NT2/D1 (cell line): ENCODE measurements around the gene C1orf35.

Experiments
- DNase-seq: peaks from one replicate; pipeline ENCODE4 v3.0.0-alpha.2; 2011; ENCODE audit warnings: low read depth, low spot score
- H3K27me3 ChIP-seq: 2 replicates; pipeline ENCODE4 v1.6.0; 2011; ENCODE audit warnings: mild to moderate bottlenecking; ENCODE audit not compliant: insufficient read length, insufficient read depth
- H3K36me3 ChIP-seq: 2 replicates; pipeline ENCODE4 v1.6.1; 2011; ENCODE audit warnings: mild to moderate bottlenecking, low read length, mixed read lengths; ENCODE audit not compliant: insufficient read depth, insufficient read length
- H3K4me1 ChIP-seq: 2 replicates; pipeline ENCODE4 v1.5.1; 2011; ENCODE audit not compliant: insufficient read depth, insufficient read length
- H3K4me3 ChIP-seq: 2 replicates; pipeline ENCODE4 v1.5.1; 2011; ENCODE audit warnings: low read depth; ENCODE audit not compliant: insufficient read length
- H3K9ac ChIP-seq: 2 replicates; pipeline ENCODE4 v1.6.0; 2011; ENCODE audit warnings: low read depth; ENCODE audit not compliant: insufficient read length
- H3K9me3 ChIP-seq: 2 replicates; pipeline ENCODE4 v1.5.1; 2011; ENCODE audit warnings: mild to moderate bottlenecking, low read length; ENCODE audit not compliant: insufficient read depth
- SUZ12 ChIP-seq: IDR thresholded peaks from 2 replicates; pipeline ENCODE4 v1.6.1; 2011; ENCODE audit not compliant: insufficient read length, insufficient read depth; ENCODE audit errors: extremely low read depth
- YY1 ChIP-seq: IDR thresholded peaks from 2 replicates; pipeline ENCODE4 v1.6.1; 2011; ENCODE audit not compliant: insufficient read length, insufficient read depth
- ZNF274 ChIP-seq: IDR thresholded peaks from 2 replicates; pipeline ENCODE4 v1.6.1; 2011; ENCODE audit warnings: mild to moderate bottlenecking, low read depth, low read length

The C1orf35 gene

DNA sequence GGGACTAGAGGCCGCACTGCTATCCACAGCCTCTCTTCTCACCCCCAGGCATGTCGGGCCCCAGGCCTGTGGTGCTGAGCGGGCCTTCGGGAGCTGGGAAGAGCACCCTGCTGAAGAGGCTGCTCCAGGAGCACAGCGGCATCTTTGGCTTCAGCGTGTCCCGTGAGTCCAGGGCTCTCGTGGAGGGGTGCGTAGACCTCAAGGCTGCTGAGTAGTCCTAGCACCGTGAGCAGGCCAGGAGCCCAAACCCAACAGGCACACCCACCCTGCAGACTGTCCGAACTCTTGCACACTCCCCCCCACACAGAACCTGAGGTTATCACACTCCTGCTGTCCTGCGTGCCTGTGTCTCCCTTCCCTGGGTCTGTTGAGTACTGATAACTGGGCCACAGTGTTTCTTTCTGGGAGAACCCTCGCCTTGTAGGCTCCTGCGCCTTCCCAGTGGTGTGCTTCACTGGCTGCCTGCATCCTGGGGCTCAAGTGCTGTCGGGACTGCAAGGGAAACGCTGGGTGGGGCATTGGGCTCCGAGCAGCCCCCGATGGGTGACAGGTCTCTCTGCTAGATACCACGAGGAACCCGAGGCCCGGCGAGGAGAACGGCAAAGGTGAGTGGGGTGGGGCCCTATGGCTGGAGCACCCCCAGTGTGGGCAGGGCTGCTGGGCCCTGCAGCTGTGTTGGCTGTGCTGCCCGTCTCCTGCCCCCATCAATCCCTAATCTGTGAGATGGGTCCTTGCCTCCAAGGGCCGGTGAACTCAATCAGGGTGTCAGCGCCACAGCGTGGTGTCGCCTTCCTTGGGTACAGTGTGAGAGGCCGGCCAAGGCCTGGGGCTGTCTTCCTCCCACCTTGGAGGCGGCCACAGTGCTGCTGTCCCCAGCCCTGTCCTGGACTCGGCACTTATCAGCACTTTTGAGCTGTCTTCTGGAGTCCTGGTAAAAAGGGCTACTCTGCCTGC lies 42.6 kb upstream of the C1orf35 start:
- no peak for TF ChIP-seq ZNF274
- TF ChIP-seq YY1 = no peak
- TF ChIP-seq SUZ12 = no peak
- peaks cover 8% of the 10 kb centered on the region for H3K27me3 ChIP-seq
- peaks cover 23% of the 10 kb centered on the region for H3K4me1 ChIP-seq
- H3K36me3 ChIP-seq = peaks cover 75% of the 10 kb centered on the region
- H3K9ac ChIP-seq = no peak overlapping the region
- no peak for DNase-seq
- no peak overlapping the region for H3K4me3 ChIP-seq
- H3K9me3 ChIP-seq = no peaks in the 10 kb centered on the region

DNA sequence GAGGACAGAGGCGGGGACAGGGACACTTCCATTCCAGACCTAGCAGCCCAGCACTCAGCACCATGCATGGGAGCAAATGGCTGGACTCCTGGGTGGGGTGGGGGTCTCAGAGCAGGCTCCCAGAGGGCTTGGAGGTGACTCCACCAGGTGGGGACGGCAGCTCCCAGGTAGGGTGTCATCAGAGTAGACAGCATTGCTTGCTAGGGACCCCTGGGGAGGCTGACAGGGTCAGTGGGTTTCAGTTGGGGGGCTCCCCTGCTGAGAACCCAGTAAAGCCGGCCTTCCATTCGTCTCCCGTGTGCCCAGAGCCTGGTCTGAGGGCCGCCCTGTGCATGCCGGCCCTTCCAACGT lies 41.8 kb upstream of the C1orf35 start:
- DNase-seq = no peak
- TF ChIP-seq ZNF274 (no peak), SUZ12 (no peak), YY1 (no peak)
- Histone ChIP-seq H3K27me3 (peaks cover 13% of the 10 kb centered on the region), H3K36me3 (peaks cover 73% of the 10 kb centered on the region), H3K9me3 (no peaks in the 10 kb centered on the region), H3K4me3 (no peak overlapping the region), H3K9ac (no peak overlapping the region), H3K4me1 (peaks cover 18% of the 10 kb centered on the region)

DNA sequence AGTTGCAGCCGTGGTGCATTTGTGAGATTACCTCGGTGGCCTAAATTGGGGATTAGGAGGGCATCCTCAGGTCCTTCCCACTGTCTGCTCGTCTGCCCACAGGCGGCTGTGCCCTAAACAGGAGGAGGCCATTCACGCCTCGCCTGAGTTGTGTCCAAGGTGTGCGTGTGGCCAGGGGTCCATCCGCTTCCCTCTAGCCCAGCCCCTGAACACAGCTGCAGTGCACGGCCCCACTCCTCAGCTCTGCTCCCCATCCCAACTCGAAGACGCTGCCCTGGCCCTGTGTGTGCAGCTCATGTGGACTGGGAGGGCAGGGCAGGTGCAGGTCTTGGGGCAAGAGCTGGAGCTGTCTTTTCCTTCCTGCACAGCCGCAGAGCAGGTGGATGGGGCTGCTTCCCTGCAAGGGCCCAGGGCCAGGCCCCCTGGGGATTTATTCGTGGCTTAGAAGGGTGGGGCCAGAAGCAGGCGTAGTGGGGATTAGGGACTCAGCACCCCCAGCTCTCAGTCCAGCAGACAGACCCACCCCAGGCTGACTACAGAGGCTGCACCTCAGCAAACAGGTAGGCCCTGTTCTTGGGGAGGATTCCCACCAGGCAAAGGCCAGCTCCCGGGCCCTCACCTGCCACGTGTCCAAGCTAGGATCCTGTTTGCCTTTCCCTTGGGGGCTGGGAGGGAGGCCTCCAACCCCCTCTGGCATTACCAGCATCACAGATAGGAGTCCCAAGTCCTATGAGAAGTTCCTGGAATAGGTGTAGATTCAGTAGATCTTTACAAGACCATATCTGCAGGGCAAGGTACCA lies 41.3 kb upstream of the C1orf35 start:
- Histone ChIP-seq H3K36me3 (peaks cover 69% of the 10 kb centered on the region), H3K9me3 (no peaks in the 10 kb centered on the region), H3K4me3 (no peak overlapping the region), H3K27me3 (peaks cover 13% of the 10 kb centered on the region), H3K9ac (peak overlapping the region; percentile 45), H3K4me1 (peaks cover 14% of the 10 kb centered on the region)
- DNase-seq = no peak
- TF ChIP-seq SUZ12 = no peak
- TF ChIP-seq ZNF274 = no peak
- no peak for TF ChIP-seq YY1

DNA sequence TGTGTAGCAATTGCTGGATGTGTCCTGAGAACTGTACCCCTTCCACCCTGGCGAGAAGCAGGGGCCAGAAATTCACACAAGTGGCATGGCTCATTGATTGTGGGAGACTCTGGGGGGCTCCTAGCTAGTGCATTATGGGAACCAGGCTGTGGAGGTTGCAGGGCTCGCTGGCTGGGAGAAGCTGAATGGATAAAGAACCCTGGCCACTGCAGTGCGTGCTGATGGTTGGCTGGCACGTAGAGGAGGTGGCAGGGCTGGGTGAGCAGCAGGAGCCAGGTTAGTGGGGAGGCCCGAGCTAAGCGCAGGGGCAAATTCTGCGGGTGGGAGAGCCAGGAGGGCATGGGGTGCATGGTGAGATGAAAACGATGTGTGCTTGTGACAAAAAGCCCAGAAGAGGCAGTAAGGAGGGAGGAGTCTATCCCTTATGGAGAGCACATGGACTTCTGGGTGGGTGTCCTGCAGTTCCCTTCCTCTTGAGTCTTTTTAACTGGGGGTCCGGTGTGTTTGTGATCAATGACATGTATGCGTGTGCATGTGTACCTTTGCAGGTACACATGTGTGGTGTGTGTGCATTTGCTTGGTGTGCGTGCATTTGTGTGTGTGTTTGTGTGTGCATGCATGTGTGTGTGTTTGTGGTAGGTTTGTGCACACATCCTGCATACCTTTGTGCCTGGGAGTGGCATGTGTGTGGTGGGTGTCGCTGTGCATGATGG lies 40.5 kb upstream of the C1orf35 start:
- Histone ChIP-seq H3K9ac (peak overlapping the region; percentile 45), H3K36me3 (peaks cover 62% of the 10 kb centered on the region), H3K4me1 (peaks cover 8% of the 10 kb centered on the region), H3K4me3 (no peak overlapping the region), H3K27me3 (peaks cover 13% of the 10 kb centered on the region), H3K9me3 (no peaks in the 10 kb centered on the region)
- TF ChIP-seq ZNF274 = no peak
- no peak for TF ChIP-seq YY1
- no peak for TF ChIP-seq SUZ12
- DNase-seq = no peak

DNA sequence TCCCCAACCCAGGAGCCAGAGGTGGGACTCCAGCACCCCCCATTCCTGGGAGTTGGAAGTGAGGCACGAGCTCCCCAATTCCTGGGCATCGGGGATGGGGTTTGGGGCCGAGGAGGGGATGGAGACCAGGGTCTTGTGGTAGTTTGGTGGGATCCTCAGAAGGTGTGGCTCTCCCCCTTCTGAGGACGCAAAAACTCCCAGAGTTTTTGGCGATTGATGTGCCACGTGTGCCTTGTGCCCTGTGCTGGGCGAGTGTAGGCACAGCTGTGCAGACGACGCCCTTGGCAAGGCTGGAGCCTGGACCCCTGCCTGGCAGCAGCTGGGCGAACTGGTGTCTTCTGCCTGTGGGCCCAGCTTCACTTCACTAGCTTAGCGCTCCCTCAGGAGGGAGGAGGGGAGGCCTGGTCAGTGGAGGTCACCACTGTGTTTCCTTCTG lies 39.6 kb upstream of the C1orf35 start:
- H3K4me3 ChIP-seq = no peak overlapping the region

DNA sequence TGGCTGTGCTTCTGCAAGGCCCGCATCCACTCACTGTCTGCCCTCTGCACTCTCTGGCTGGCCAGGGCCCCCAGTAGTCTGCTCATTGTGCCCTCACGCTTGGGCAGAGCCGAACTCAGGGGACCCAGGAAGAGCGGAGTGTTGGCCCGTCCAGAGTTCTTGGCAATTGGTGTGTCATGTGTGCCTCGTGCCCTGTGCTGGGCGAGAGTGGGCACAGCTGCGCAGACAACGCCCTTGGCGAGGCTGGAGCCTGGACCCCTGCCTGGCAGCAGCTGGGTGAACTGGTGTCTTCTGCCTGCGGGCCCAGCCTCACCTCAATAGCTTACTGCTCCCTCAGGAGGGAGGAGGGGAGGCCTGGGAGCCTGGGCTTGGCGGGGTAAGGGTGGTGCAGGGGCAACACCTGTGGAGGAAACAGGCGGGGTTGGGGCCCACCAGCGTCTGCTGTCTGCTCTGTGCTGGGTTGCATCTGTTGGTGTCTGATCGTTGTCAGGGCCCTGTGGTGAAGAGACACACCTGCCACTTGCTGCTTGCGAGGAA lies 39.1 kb upstream of the C1orf35 start:
- H3K4me3 ChIP-seq = no peak overlapping the region
- no peak for DNase-seq

More for the DNA sequence above, 39.6 kb upstream of the C1orf35 start:
- Histone ChIP-seq H3K9me3 (no peaks in the 10 kb centered on the region), H3K9ac (no peak overlapping the region), H3K36me3 (peaks cover 53% of the 10 kb centered on the region), H3K27me3 (peaks cover 14% of the 10 kb centered on the region), H3K4me1 (peaks cover 8% of the 10 kb centered on the region)
- TF ChIP-seq ZNF274 (no peak), YY1 (no peak), SUZ12 (no peak)
- no peak for DNase-seq

More for the DNA sequence above, 39.1 kb upstream of the C1orf35 start:
- Histone ChIP-seq H3K36me3 (peaks cover 48% of the 10 kb centered on the region), H3K4me1 (peaks cover 8% of the 10 kb centered on the region), H3K27me3 (peaks cover 18% of the 10 kb centered on the region), H3K9me3 (no peaks in the 10 kb centered on the region), H3K9ac (peak overlapping the region; percentile 53)
- TF ChIP-seq YY1 = no peak
- TF ChIP-seq SUZ12 = no peak
- no peak for TF ChIP-seq ZNF274
